ENCODE measurements around the gene PKN1.

Gene PKN1

GRCh38 chr19:14471436-14472187, 38.5 kb downstream of the PKN1 start:
- Mint-ChIP-seq H3K4me3 (peak overlapping the region; percentile 57 to 68), H3K27ac (peak overlapping the region in 1 of 2 donors; percentile 54)
- ATAC-seq (replicated peaks) = no peak

DNA sequence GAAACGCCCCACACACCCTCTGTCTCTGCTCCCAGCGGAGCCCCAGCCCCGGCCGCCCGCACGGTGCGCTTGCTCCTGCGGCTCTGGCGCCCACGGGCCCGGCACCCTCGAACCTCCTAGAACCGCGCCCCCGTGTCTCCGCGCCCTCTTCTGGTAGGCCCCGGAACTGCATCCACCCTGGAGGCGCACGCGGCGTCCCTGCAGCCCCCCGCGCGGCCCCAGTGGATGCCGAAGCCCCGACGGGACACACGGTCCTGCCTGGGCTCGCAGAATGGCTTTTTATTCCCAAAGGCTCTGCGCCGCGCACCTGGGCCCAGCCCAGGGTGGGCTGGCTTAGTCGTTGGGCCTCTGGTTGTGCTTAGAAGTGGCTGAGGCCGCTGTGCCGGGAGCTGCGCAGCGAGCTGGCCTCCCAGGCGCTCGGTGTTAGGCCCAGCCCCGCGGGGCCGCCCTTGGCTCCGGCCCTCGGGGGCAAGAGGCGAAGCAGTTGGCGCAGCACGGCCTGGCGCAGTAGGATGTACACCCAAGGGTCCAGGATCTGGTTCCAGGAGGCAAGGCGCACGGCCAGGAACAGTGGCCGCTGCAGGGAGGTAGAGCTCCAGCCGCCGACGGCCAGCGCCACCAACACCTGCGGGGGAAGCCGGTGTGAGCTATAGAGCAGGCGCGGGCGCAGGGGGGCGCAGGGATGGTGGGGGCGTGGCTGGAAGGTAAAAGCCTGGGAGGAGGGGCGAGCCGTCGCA, 39.3 kb downstream of the PKN1 start:
- Mint-ChIP-seq H3K4me1 (ENCODE audit: low read depth in 2 of 2) (peaks cover 25 to 33% of the 10 kb centered on the region in 2 donors), H3K36me3 (ENCODE audit: insufficient read depth) (peaks cover 34% of the 10 kb centered on the region), H3K27me3 (peaks cover 21 to 45% of the 10 kb centered on the region in 2 donors), H3K4me3 (peak overlapping the region; percentile 57 to 68), H3K9me3 (no peaks in the 10 kb centered on the region), H3K27ac (peak overlapping the region in 1 of 2 donors; percentile 54)
- ATAC-seq (replicated peaks) (peak; percentile 74), DNase-seq (peak; percentile 90 to 92 (median 91))

More at GRCh38 chr19:14471436-14472187, 38.5 kb downstream of the PKN1 start:
- peaks cover 21 to 40% of the 10 kb centered on the region in 2 donors for H3K27me3 Mint-ChIP-seq
- peaks cover 22 to 30% of the 10 kb centered on the region in 2 donors for H3K4me1 Mint-ChIP-seq (ENCODE audit: low read depth in 2 of 2)
- peaks cover 41% of the 10 kb centered on the region for H3K36me3 Mint-ChIP-seq (ENCODE audit: insufficient read depth)
- H3K9me3 Mint-ChIP-seq = no peaks in the 10 kb centered on the region
- no peak for DNase-seq

- ATAC-seq (replicated peaks) = no peak
- Mint-ChIP-seq H3K27me3 (peaks cover 21 to 45% of the 10 kb centered on the region in 2 donors), H3K36me3 (ENCODE audit: insufficient read depth) (peaks cover 25% of the 10 kb centered on the region), H3K27ac (peak overlapping the region in 1 of 2 donors; percentile 4), H3K4me1 (ENCODE audit: low read depth in 2 of 2) (peaks cover 25 to 33% of the 10 kb centered on the region in 2 donors), H3K9me3 (no peaks in the 10 kb centered on the region), H3K4me3 (peak overlapping the region; percentile 57 to 68)
- no peak for DNase-seq
These were observed 40.2 kb downstream of the PKN1 start for GRCh38 chr19:14473073-14473977.

DNA sequence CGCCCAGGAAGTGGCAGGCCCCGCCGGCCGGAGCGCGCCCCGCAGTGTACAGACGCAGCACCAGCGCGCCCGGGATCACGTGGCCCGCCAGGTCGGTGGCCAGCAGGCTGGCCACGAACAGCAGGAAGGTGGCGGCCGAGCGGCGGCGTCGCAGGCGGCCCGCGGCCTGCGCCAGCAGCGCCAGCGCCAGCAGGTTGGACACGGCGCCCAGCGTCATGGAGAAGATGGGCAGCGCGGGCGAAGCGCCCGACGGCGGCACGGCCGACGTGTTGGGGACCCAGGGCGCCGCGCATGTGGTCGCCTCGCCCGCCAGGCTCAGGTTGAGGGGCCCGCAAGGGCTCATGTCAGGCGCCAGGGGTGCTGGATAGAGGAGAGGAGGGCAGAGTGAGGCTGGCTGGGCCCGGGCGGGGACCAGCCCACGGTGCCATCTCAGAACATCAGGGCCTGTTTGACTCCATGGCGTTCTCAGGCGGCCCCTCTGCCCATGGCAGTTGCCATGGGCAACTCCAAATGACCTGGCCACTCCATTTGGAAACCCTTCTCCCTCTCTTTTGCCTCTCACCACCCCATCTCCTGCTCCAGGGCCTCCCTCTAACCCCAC, 41.0 kb downstream of the PKN1 start:
- Mint-ChIP-seq H3K4me1 (ENCODE audit: low read depth in 2 of 2) (peaks cover 25 to 33% of the 10 kb centered on the region in 2 donors), H3K27me3 (peaks cover 21 to 45% of the 10 kb centered on the region in 2 donors), H3K4me3 (peak overlapping the region; percentile 34 to 43), H3K9me3 (no peaks in the 10 kb centered on the region), H3K36me3 (ENCODE audit: insufficient read depth) (peaks cover 24% of the 10 kb centered on the region), H3K27ac (peak overlapping the region in 1 of 2 donors; percentile 62)
- DNase-seq = no peak
- no peak for ATAC-seq (replicated peaks)

DNA sequence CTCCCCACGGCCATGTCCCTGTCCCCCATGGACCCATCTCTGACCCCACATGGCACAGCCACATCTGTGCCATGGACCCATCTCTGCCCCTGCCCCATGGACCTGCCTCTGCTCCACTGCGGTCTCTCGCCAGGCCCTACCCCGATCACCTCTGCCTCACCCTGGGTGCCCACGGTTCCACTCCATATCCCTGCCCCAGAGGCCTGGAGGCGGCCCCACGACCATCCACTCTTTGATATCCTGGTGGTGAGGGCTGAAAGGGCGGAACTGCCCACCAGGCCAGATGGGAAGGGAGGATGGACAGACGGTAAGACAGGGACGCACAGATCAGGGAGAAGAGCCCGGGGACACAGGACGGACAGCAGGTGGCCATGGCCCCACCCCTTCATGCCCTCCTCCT, 41.7 kb downstream of the PKN1 start:
- peaks cover 21 to 45% of the 10 kb centered on the region in 2 donors for H3K27me3 Mint-ChIP-seq
- peak overlapping the region; percentile 62 to 71 for H3K27ac Mint-ChIP-seq
- no peak for ATAC-seq (replicated peaks)
- H3K4me3 Mint-ChIP-seq = peak overlapping the region; percentile 34 to 43
- H3K9me3 Mint-ChIP-seq = no peaks in the 10 kb centered on the region
- peaks cover 25% of the 10 kb centered on the region for H3K36me3 Mint-ChIP-seq (ENCODE audit: insufficient read depth)
- DNase-seq = no peak
- H3K4me1 Mint-ChIP-seq (ENCODE audit: low read depth in 2 of 2) = peaks cover 25 to 33% of the 10 kb centered on the region in 2 donors

GRCh38 chr19:14475251-14476073, 42.4 kb downstream of the PKN1 start, which contains the start of gene PTGER1:
Gene PTGER1 (minus strand): TSS chr19:14475354. CDS start chr19:14474320, 1,034 bp downstream.
- Mint-ChIP-seq H3K27me3 (peaks cover 21 to 45% of the 10 kb centered on the region in 2 donors), H3K4me1 (ENCODE audit: low read depth in 2 of 2) (peaks cover 26 to 35% of the 10 kb centered on the region in 2 donors), H3K9me3 (no peaks in the 10 kb centered on the region), H3K27ac (peak within 1 kb of the TSS; percentile 62 to 94), H3K36me3 (ENCODE audit: insufficient read depth) (peaks cover 21% of the 10 kb centered on the region), H3K4me3 (peak within 1 kb of the TSS; percentile 34 to 45)
- DNase-seq (no peak), ATAC-seq (replicated peaks) (peak; percentile 10)

GRCh38 chr19:14476327-14476672, 43.2 kb downstream of the PKN1 start:
- Mint-ChIP-seq H3K4me3 (peak overlapping the region in 1 of 2 donors; percentile 45), H3K9me3 (no peaks in the 10 kb centered on the region), H3K27ac (peak overlapping the region; percentile 51 to 94), H3K36me3 (ENCODE audit: insufficient read depth) (peaks cover 14% of the 10 kb centered on the region), H3K27me3 (peaks cover 21 to 45% of the 10 kb centered on the region in 2 donors), H3K4me1 (ENCODE audit: low read depth in 2 of 2) (peaks cover 30 to 42% of the 10 kb centered on the region in 2 donors)
- DNase-seq (no peak), ATAC-seq (replicated peaks) (no peak)

GRCh38 chr19:14476673-14477401, 43.7 kb downstream of the PKN1 start:
- peak; percentile 43 to 72 (median 47) for DNase-seq
- ATAC-seq (replicated peaks) = peak; percentile 60
- Mint-ChIP-seq H3K4me1 (ENCODE audit: low read depth in 2 of 2) (peaks cover 30 to 41% of the 10 kb centered on the region in 2 donors), H3K36me3 (ENCODE audit: insufficient read depth) (peaks cover 11% of the 10 kb centered on the region), H3K27ac (peak overlapping the region; percentile 51 to 94), H3K27me3 (peaks cover 21 to 45% of the 10 kb centered on the region in 2 donors), H3K4me3 (peak overlapping the region in 1 of 2 donors; percentile 45), H3K9me3 (no peaks in the 10 kb centered on the region)

DNA sequence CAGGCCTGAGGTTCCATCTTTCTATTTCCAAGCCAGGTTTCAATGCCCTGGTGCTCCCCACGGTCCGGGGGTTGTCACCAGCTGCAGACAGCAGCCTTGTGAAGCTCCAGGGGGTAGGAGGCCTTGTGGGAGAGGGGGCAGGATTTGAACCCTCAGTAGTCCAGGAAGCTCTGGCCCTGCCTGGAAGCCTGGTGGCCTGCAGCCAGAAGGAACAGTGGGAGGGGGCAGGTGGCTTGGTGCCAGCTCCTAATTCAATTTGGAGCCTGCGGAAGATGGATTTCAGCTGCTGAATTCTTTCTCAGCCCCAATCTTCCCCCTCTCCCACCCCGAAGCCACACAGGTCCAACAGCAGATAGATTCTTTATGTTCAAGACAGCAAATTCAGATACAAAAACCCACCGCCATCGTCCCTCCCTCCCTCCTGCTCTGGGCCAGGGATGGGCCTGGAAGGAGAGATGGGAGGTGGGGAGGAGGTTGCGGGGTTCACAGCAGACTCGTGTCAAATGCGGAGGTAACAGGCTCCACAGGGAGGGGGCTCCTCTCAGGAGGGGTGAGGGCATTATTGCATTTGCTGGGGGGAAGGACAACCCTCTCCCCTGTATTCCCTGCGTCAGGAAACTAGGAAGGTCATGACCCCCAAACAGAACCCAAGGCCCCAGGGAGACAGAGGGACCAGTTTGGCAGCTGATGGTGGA, 44.5 kb downstream of the PKN1 start:
- Mint-ChIP-seq H3K9me3 (no peaks in the 10 kb centered on the region), H3K36me3 (ENCODE audit: insufficient read depth) (peaks cover 9% of the 10 kb centered on the region), H3K27me3 (peaks cover 18 to 41% of the 10 kb centered on the region in 2 donors), H3K4me1 (ENCODE audit: low read depth in 2 of 2) (peaks cover 26 to 33% of the 10 kb centered on the region in 2 donors), H3K27ac (peak overlapping the region; percentile 51 to 94), H3K4me3 (no peak overlapping the region)
- no peak for DNase-seq
- no peak for ATAC-seq (replicated peaks)

DNA sequence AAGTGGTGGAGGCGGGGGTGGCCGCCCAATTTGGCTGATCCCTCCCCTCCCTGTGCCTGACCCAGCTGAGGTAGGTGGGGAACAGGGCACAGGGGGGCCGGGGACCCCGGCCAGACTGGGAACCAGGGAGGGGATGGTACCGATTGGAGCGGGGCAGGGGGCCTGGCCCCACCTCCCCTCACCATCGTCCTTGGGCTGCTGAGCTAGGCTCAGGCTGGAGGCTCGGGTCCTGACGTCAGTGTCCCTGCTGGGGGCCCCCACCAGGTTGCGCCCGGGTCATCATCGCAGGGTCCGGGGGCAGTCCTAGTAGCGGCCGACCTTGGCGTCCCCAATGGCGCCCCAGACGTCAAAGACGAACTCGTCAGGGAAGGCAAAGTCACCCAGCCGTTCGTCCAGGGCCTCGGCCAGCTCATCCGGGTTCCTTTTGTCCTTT, 45.0 kb downstream of the PKN1 start:
- Mint-ChIP-seq H3K27ac (no peak overlapping the region), H3K4me3 (no peak overlapping the region), H3K4me1 (ENCODE audit: low read depth in 2 of 2) (peaks cover 21 to 29% of the 10 kb centered on the region in 2 donors), H3K36me3 (ENCODE audit: insufficient read depth) (peaks cover 9% of the 10 kb centered on the region), H3K9me3 (no peaks in the 10 kb centered on the region), H3K27me3 (peaks cover 13 to 35% of the 10 kb centered on the region in 2 donors)
- no peak for DNase-seq
- ATAC-seq (replicated peaks) = no peak
